ENCODE measurements around the gene CFTR. TPM values are rescaled to one million over a fixed set of nuclear protein-coding genes. Genes with fewer than 3 reads are reported as not detected.
A peak's percentile ranks its signal among the peaks of the same experiment; 100 is the strongest.

Gene CFTR
- total and polyA plus RNA-seq, 10 of the 15 experiments (the other 5 are each of a cell fraction or from before 2014, with no cell fraction given) = 0.02 to 2.3 (median 0.21) TPM; not detected in 1

GRCh38 chr7:117588352-117588794 is 108.5 kb downstream of the CFTR start (continued):
- TF ChIP-seq HDAC6 (IDR thresholded peaks at IDR 0.05; ENCODE audit: unreplicated experiment) = no peak
- TF ChIP-seq POLR2AphosphoS5 (IDR thresholded peaks at IDR 0.05; ENCODE audit: low read length) = no peak
- TF ChIP-seq ZNF274 (IDR thresholded peaks at IDR 0.05; ENCODE audit: insufficient read depth, insufficient read length) = no peak
- TF ChIP-seq SUZ12 (IDR thresholded peaks at IDR 0.05; ENCODE audit: unreplicated experiment) = no peak
- TF ChIP-seq ATF3 (IDR thresholded peaks at IDR 0.05; ENCODE audit: borderline replicate concordance, extremely low read depth, low read depth, low read length) = no peak
- 0 out of 2 replicates have a peak, but pooled peaks have one; percentile 25 for TF ChIP-seq ZBED1 (IDR thresholded peaks at IDR 0.05; ENCODE audit: borderline replicate concordance)
- peak; percentile 87 for TF ChIP-seq RUNX3 (IDR thresholded peaks at IDR 0.05; ENCODE audit: low read length)
- peak; percentile 91 for TF ChIP-seq RELB (IDR thresholded peaks at IDR 0.05; ENCODE audit: low read depth)
- TF ChIP-seq FOXM1 (IDR thresholded peaks at IDR 0.05; ENCODE audit: low read depth, low read length) = 0 out of 2 replicates have a peak, but pooled peaks have one; percentile 26
- TF ChIP-seq WRNIP1 (IDR thresholded peaks at IDR 0.05; ENCODE audit: borderline replicate concordance, low read depth, low read length) = no peak
- no peak for TF ChIP-seq USF1 (IDR thresholded peaks at IDR 0.05; ENCODE audit: borderline replicate concordance, extremely low read length, insufficient read depth, low read depth, low read length)
- no peak; the same call in 1 of the 2 replicates for TF ChIP-seq ZNF687 (IDR thresholded peaks at IDR 0.05)
- no peak for TF ChIP-seq GABPA (IDR thresholded peaks at IDR 0.05; ENCODE audit: low read depth)
- TF ChIP-seq ZBTB40 (IDR thresholded peaks at IDR 0.05; ENCODE audit: borderline replicate concordance) = peak; percentile 74; the same call in 1 of the 2 replicates
- peak; percentile 63; the same call in 1 of the 2 replicates for TF ChIP-seq CREM (IDR thresholded peaks at IDR 0.05; ENCODE audit: low read depth)
- no peak for TF ChIP-seq STAT1 (conservative IDR thresholded peaks at IDR 0.05)
- no peak; the same call in 1 of the 2 replicates for TF ChIP-seq RB1 (IDR thresholded peaks at IDR 0.05; ENCODE audit: borderline replicate concordance)
- TF ChIP-seq RBBP5 (conservative IDR thresholded peaks at IDR 0.05) = no peak
- no peak for TF ChIP-seq SRF (IDR thresholded peaks at IDR 0.05; ENCODE audit: low read depth in 2 of 2, low read length in 2 of 2)

All from GM12878 (cell line).